Measurements from ENCODE around the gene MICAL2.

GRCh38 chr11:12061851-12062560 lies 48.4 kb upstream of the MICAL2 start:
- TF ChIP-seq CTCF (IDR thresholded peaks at IDR 0.05) (no peak), POLR2A (IDR thresholded peaks at IDR 0.05) (no peak)
